GM21526 (cell line): ENCODE results near the gene EML6.

Experiments
- ATAC-seq: cut with Tn5 transposase; IDR thresholded peaks from one replicate; pipeline ENCODE4 v1.9.1; 2021; ENCODE audit warnings: moderate library complexity; ENCODE audit not compliant: unreplicated experiment, low FRiP score

Gene EML6

DNA sequence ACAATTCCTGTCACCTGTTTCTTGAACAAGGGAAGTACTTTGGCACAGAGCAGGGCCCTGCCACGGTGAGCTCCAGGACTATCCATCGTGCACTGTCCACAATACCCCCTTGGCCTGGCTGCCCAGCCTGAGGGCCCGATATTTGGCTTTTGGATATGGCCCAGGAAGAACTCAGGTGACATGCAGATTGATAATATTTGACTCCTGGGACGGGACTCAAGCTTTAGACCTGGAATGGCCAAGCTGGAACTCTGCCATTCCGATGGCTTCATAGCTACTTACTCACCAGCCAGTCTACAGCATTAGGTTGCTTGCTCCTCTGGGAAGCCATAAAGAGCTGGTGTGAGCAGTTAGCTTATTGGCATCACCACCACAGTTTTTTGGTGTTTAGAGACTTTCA lies 26.6 kb downstream of the EML6 start:
- ATAC-seq: no peak

DNA sequence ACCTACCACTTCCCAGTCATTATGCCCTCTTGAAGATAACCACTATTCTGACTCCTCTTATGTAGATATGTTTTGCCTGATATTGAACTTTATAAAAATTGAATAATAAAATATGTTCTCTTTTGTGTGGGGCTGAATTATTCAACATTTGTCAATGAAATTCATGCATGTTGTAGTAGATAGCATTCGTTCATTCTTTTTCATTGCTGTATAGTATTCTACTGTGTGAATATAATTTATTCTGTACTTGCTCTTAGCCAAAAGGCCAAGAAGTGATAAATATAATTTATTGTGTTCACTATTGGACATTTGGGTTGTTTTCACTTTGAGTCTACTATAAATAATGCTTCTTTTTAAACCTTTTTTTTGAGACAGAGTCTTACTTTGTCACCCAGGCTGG lies 29.0 kb downstream of the EML6 start:
- no peak for ATAC-seq

DNA sequence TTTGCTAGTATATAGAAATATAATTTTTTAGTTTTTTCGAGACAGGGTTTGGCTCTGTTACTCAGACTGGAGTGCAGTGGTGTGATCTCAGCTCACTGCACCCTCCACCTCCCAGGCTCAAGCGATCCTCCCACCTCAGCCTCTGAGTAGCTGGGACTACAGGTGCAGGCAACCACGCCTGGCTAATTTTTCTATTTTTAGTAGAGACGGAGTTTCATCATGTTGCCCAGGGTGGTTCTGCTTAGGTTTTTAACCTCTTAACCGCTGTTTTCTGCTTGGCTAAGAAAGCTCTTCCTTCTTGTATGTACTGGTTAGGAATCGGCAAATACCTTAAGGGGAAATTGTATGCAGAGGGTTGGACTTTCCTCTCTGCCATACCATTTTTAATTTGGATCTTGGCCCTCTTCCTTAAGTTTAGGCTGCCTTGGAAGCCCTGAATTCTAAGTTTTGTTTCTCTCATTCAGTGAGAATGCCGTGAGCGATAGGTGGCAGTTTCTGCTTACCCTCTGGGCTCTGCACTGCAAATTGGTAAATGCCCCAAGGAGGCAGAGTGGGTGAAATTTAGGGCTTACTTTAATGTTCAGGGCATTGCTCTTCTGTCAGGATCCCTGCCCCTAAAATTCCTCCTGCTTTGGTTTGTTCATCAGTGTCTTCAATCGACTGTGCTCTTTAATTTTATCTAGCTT lies 32.3 kb downstream of the EML6 start:
- ATAC-seq: peak; percentile 67

DNA sequence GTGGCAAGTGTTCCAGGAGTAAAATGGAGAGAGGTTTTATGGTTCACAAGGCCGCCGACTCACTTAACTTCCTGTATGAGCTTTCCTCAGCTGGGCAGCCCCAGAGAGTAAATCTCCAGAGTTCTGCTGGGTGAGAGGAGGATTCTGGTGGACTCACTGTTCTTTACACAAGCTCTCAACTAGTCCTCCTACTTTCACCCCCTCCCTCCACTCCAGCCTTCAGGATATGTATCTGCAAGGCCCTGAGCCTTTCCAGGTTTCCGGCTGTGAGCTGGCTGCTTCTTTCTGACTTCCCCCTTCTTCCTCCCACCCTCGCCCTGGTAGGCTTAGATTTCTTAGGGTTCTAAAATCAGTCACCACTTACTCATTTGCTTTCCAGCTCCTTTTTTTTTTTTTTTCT lies 34.0 kb downstream of the EML6 start:
- ATAC-seq: no peak

DNA sequence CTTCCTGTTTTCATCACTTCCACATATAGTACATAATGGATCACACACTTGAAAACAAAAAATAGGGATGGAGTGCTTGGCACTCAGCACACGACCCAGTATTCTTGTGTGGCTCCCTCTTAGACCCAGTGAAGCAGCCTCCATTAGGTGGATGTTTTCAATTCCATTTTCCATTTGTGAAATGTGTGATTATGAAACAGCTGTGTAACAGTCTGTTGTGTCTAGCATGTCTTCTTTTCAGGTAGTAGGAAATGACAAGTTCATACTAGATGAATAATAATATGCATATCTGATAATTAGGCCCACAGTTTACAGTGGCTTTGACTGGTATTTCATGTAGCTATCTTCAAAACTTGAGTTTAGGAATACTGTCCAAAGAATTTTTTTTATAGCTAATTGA lies 35.5 kb downstream of the EML6 start:
- ATAC-seq: no peak

DNA sequence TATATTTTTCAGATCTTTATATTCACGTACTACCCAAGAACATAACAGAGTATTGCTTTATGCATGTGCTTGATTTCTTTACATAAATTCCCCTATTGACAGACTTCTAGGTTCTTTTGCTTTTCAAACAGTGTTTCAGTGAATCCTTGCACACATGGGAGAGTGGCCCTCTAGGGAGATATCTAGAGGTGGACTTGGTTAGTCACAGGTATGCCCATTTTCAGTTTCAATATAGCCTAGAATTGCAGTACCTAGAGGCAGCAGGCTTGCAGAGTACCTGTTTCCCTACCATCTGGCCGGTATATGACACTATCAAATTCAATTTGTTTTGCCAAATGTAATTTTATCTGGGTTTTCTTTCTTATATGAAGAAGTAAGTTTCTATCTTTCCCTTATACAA lies 36.8 kb downstream of the EML6 start:
- no peak for ATAC-seq

DNA sequence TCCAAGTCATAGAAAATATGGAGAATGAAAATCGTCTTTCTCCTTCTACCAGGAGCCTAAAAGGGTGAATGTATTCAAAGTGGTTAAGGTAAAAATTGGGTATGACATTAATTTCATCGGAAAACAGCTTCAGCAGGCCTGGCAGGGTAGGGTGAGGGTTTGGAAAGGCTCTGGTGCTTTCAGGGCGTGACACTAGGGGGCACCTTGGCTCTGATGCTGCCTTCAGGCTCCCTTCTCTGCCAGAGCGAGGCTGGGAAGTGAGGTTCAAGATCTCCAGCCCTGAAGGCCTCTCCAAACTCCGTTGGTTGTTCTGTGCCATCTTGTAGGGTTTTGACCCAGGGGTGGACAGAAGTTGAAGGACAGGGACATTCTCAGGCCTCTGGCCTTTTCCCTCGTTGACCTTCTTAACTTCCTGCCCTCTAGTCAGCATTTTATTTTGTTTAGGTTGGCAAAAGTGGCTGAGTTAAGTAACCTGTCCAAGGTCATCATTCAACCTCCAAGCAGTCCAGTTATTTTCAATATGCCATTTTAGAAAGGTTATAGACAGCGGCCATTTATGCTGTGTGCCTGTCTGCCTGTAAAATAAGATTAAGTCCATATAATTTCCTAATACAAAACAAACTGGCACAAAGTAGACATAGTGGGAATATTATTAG lies 40.3 kb downstream of the EML6 start:
- ATAC-seq: no peak

DNA sequence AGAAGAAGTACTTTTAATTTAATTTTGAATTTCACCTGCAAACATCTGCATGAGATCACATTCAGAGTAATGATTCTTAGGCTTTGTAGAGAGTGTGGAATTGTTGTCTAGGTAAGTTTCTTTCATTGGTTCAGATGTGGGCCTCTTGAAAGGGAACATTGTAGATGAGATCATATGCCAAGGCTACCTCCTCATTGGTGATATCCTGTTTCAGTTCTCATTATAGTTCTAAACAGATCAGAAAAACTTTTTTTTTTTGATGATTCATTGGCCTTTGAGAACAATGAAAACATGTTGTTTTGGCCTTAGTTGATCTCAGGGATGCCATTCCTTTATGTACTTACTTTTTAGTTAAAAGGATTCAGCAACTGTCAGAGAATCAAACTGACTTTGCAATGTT lies 44.5 kb downstream of the EML6 start:
- ATAC-seq: peak; percentile 50

DNA sequence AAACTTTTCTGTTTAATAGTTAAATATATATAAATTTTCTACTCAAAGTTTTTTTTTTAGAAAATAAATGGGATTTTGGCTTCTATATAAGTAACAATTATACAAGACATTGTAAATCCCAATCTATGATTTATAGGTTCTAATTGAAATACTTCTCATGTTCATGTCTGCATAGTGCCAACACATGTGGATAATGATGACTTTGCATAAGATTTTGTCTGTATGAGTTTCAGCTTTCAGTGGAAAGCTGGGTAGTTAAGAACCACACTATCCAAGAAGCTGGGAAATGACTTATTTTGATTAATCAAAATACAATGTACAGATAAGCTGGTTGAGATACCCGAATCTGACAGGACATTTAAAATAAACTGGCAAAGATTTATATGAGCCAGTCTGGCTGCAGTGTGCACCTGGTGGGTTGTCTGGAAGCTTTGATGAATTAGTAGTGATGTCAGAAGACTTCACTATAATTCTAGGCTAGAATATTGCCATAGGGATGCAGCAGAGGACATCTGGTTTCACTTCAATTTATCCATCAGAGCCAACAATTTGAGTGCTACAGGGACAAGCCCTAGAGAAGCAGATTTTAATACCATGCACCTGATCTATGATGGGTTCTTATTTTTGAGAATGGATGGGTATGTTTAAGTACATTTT lies 45.4 kb downstream of the EML6 start:
- no peak for ATAC-seq

DNA sequence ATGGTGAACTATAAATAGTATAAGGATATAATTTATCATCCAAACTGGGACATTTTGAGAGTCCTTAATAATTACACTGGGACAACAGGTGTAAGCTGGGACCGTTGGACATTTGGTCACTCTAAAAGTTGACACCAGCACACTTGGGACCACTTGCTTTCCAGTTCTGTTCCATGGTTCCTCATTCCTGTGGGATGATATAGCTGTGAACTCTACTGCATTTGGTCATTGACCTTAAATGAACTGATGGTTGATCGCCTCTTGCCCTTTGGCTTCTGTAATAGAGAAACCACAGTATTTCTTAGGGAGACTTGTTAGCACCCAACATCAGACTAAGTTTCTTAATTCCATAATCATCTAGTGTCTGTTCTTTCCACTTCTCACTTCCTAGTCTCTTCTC lies 46.7 kb downstream of the EML6 start:
- no peak for ATAC-seq

DNA sequence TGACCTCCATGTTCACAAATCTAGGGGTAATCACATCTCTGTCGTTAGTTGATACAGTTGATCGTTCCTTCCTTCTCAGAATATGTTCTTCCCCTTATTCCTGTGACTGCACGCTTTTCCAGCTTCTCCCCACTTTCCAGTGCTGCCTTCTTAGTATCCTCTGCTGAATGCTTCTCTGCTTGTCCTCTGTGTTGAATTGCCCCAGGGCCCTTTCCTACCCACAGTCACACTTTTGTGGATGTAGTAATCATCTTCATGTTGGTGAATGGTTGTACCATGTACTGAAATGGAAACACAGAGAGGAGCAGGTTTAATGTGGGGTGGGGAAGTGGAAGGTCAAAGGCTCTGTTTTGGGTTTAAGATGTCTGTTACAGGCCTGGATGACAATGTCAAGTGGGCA lies 47.2 kb downstream of the EML6 start:
- ATAC-seq: no peak

DNA sequence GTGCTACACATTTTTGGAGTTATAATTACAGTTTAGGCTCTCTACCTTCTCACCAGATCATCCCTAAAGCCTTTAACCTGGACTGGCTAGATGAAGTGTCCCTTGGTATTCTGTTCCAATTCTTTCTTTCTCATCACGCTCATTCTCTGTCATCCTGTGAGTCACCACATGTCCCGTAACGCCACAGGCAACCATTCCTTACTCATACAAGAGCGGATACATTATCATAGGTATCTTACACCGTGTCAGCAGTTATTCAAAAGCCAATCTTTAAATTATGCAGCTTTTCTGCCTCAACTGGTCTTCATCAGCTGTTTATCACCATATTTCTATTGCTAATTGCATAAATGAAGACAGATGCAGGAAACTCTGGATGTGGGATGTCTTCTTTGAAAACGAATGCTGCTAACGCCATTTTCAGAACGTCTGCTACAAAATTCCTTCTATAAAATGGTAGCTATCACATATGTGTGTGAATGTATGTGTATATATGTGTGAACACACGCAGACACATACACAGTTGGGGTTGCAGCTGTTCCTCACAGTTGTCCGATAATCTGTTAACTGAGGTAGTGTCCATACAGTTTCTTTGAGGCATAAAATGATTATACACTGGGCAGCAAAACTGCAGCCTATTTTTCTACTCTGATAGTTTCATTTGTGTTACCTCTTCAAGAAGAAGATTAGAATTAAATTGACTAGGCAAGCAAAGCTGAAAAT lies 47.9 kb downstream of the EML6 start:
- no peak for ATAC-seq

DNA sequence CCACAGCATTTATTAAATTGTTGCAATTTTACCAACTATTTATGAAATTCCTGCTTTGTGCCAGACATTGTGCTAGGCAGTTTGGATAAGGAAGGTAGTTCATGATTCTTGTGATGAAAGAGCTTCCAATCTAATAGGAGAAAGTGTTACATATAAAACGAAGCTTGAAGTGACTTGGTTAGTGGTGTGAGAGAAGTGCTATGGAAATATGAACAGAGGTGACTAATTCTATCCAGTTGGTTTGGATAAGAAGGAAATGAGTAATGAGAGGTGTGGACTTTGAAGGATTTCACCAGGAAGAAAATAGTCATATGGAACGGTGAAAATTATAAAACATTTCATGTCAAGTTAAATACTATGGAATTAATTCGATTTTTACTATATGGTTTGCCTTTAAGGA lies 48.6 kb downstream of the EML6 start:
- ATAC-seq: no peak

DNA sequence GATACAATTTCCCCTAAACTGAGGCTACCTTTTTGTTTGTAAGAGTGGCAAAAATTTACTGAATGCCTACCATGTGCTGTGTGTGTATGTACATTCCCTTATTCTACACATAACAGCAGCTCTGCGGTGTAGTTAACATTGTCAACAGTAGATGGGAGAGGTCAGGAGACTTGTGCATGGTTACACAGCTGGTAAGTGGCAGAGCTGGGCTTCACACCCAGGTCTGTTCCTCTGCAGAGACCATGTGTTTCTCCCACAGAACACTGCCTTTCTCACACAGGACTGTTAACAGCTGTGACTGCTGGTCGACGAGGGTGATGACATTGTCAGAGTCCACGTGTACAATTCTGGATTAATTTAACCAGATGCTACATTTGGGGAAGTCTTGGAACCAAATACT lies 49.1 kb downstream of the EML6 start:
- ATAC-seq: no peak

DNA sequence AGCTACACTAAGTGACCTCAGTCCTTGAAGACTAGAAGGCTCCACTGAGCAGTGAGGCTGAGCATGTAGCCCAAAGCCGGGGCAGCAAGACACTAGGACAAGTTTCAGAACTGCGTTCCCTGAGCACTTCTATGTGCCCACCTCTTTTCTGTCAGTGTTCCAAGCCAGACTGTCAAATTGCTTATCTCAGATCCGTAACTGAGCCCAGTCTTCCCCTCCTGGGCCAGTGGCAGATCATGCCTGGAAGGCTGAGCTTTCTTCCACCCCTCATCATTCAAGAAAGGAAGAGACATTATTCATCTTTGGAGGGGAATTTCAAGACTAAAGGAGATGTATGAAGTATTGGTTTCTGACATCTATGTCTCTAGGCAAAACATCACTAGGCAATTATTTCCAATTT lies 49.8 kb downstream of the EML6 start:
- ATAC-seq: no peak

DNA sequence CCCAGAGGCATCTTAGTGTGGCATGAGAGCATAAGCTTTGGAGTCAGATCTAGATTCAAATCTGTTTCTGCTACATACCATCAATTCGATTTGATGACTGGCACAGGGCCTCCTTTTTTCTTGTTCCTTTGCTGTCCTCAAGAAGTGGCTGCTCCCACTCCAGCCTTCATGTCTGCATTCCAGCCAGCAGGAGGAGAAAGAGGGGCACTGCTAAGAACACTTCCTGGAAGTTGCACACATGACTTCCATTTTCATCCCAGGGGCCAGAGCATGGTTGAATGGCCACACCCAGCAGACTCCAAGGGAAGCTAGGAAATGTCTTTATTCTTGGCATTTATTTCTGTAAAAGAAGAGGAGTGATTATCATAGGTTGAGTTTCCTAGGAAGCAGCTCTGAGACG lies 50.4 kb downstream of the EML6 start:
- no peak for ATAC-seq

DNA sequence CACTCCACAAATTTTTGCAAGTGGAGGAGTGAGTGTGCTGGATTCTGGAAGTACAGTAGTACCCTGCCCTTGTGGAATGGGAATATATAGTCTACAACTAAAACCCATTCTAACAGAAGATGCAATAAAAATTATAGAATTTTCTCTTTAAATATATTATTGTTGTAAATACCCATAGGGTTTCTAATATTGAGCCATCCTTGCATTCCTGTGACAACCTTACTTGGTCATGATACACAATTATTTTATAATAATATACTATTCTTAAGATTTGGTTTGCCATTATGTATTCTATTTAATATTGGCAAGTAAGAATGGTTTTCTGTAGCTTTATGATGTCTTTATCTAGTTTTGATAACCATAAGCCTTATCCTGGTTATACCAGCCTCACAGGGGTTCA lies 52.2 kb downstream of the EML6 start:
- no peak for ATAC-seq

DNA sequence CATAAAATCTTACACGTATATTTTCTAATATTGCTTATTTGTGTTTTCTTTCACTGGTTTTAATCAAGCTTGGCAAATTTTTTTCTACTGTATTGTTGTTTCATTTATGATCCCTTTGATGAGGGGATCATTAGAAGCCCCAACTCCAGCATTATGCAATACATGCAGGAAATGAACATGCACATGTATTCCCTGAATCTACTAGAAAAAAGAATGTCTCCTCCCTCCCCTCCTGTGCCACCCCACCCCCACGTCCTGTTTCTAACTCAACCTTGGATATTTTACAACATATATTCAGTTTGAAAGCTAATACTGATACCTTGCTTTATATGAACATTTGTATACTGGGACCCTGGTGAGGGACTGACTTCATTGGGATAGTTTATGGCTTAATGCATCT lies 53.0 kb downstream of the EML6 start:
- no peak for ATAC-seq

DNA sequence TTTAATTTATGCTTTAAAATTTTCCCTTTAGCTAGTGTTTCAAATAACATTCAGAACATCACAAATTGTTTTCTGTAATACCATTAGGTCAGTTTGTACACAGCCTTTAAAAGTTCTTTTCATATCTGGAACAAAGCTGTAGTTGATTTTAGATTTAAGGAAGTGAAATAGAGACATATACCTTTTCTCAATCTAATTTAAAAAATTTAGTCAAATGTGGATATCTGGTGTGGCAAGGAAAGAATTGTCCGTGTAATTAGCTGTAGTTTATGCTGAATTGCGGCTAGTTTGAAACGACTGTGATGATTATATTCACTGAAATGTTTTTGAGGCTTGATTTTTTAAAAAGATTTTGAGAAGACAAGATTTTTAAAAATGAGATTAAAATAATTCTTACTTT lies 59.9 kb downstream of the EML6 start:
- ATAC-seq: no peak

DNA sequence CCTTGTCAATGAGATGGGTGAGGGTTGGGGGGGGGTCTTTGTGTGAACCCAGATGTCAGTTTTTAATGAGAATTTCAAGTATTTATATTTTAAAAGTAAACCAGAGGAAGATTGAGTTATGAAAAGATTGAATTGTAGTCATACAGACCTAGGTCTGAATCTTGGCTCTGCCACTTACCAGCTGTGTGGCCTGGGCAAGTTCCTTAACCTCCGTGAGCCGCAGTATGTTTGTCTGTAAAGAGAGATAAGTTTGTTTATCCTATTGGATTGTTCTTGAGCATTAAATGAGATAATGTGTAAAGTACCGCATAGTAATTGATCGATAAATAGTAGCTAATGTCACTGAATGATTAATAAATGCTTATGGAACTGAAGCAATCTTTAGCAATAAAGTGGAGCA lies 63.8 kb downstream of the EML6 start:
- ATAC-seq: no peak

DNA sequence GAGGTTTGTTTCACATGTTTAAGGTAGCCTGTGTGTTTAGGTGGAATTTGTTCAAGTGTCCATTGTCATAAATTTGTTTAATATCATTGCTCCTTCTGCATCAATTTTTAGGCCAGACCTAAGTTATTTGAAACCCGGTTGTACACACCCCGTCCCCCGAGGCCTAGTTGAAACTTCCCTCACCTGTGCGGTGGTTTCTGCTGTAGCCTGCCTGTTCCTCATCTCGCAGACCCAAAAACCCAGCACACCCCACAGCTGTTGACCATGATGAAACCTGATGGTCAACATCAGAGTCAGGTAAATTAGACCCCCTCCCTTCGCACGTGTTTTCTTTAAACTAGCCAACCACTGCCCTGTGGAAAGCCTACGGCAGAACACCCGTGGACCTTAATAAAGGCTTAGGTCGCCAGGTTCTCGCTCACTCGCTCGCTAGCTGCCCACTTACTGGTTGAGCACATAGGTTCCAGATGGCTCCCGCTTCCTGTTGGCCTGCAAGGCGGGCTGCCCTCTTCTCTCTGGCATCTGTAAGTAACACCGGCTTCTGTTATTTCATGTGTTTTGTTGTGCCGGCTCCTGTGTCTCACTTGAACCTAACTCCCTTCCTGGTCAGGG lies 64.4 kb downstream of the EML6 start:
- ATAC-seq: no peak
